ENCODE data around the gene SEMA4B.
"Not testable (repeated sequence)": the region's sequence is repeated elsewhere in the genome, so short reads cannot be mapped to it uniquely, and the experiment has no call there.

Gene SEMA4B

DNA sequence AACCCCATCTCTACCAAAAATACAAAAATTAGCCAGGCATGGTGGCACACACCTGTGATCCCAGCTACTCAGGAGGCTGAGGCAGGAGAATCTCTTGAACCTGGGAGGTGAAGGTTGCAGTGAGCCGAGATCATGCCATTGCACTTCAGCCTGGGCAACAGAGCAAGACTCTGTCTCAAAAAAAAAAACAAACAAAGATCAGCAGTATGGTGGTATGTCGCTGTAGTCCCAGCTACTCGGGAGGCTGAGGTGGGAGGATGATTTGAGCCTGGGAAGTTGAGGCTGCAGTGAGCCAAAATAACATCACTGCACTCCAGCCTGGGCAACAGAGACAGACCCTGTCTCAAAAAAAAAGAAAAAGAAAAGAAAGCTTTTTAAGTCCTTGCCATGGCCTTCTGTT, 36.9 kb upstream of the SEMA4B start:
- H3K27ac ChIP-seq (ENCODE audit: low read depth, low read length); H3K36me3 ChIP-seq (ENCODE audit: control insufficient read depth, insufficient read depth, low read length); H3K27me3 ChIP-seq (ENCODE audit: control insufficient read depth, insufficient read depth, low read length); H3K4me1 ChIP-seq (ENCODE audit: control insufficient read depth, insufficient read depth, low read length); H3K9me3 ChIP-seq (ENCODE audit: control insufficient read depth, insufficient read depth, low read length); H3K4me3 ChIP-seq (ENCODE audit: low read depth, low read length); H3K9ac ChIP-seq (ENCODE audit: low read depth, low read length): not testable (repeated sequence)

- H3K27ac ChIP-seq (ENCODE audit: low read depth, low read length): peak overlapping the region; percentile 7
- no peaks in the 10 kb centered on the region for H3K36me3 ChIP-seq (ENCODE audit: control insufficient read depth, insufficient read depth, low read length)
- H3K27me3 ChIP-seq (ENCODE audit: control insufficient read depth, insufficient read depth, low read length): no peaks in the 10 kb centered on the region
- no peak overlapping the region for H3K9ac ChIP-seq (ENCODE audit: low read depth, low read length)
- H3K9me3 ChIP-seq (ENCODE audit: control insufficient read depth, insufficient read depth, low read length): no peaks in the 10 kb centered on the region
- H3K4me3 ChIP-seq (ENCODE audit: low read depth, low read length): no peak overlapping the region
- H3K4me1 ChIP-seq (ENCODE audit: control insufficient read depth, insufficient read depth, low read length): peaks cover 6% of the 10 kb centered on the region; the same call in 1 of the 2 replicates
Observed at GRCh38 chr15:90165157-90165556, 36.0 kb upstream of the SEMA4B start.

DNA sequence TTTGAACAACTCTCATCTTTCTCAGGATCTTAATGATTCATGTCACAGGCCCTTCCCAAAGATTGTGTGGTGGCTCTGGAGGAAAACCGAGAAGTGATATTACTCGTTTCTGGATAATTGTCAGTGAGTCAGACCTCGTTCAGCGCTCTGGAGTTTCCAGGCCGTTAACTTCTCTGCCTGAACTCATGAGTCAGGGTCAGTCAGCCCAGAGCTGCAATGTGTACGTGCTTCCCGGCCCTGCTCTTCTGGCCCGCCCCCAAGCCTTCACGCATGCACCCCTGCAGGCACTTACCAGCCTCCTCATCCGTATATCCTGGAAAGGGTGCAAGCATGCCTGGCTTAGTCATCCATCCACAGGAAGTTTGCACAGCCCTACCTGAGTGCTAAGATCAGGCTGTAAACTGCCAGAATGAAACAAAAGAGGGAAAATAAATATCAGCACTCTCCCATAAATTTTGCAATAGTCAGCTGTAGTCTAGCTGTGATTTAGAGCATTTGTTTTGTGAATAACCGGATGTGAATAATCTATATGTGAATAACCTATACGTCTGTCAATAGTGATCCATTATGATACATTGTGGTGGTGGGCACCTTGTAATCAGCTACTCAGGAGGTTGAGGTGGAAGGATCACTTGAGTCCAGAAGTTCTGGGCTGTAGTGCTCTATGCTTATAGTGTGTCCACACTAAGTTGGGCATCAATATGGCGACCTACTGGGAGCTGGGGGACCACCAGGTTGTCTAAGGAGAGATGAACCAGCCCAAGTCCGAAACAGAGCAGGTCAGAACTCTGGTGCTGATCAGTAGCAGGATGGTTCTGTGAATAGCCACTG, 35.3 kb upstream of the SEMA4B start:
- no peak overlapping the region for H3K4me3 ChIP-seq (ENCODE audit: low read depth, low read length)
- H3K9me3 ChIP-seq (ENCODE audit: control insufficient read depth, insufficient read depth, low read length): no peaks in the 10 kb centered on the region
- H3K27me3 ChIP-seq (ENCODE audit: control insufficient read depth, insufficient read depth, low read length): no peaks in the 10 kb centered on the region
- no peak overlapping the region for H3K9ac ChIP-seq (ENCODE audit: low read depth, low read length)
- peaks cover 4% of the 10 kb centered on the region; the same call in 1 of the 2 replicates for H3K4me1 ChIP-seq (ENCODE audit: control insufficient read depth, insufficient read depth, low read length)
- peak overlapping the region; percentile 7 for H3K27ac ChIP-seq (ENCODE audit: low read depth, low read length)
- no peaks in the 10 kb centered on the region for H3K36me3 ChIP-seq (ENCODE audit: control insufficient read depth, insufficient read depth, low read length)

GRCh38 chr15:90167121-90167520, 34.0 kb upstream of the SEMA4B start:
- Histone ChIP-seq H3K9me3 (ENCODE audit: control insufficient read depth, insufficient read depth, low read length) (no peaks in the 10 kb centered on the region), H3K27me3 (ENCODE audit: control insufficient read depth, insufficient read depth, low read length) (no peaks in the 10 kb centered on the region), H3K4me3 (ENCODE audit: low read depth, low read length) (no peak overlapping the region), H3K36me3 (ENCODE audit: control insufficient read depth, insufficient read depth, low read length) (no peaks in the 10 kb centered on the region), H3K4me1 (ENCODE audit: control insufficient read depth, insufficient read depth, low read length) (no peaks in the 10 kb centered on the region), H3K9ac (ENCODE audit: low read depth, low read length) (no peak overlapping the region), H3K27ac (ENCODE audit: low read depth, low read length) (no peak overlapping the region)

DNA sequence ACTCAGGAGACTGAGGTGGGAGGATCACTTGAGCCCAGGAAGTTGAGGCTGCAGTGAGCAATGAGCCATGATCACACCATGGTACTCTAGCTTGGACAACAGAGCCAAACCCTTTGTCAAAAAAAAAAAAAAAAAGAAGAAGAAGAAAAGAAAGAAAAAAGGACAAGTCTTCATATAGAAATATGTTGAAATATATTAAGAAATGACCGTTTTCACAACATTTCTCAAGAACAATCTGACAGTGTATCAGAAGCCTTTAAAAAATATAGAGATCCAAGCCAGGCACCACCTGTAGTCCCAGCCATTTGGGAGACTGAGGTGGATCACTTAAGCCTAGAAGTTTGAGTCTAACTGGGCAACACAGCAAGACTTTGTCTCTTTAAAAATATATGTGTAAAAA, 29.5 kb upstream of the SEMA4B start:
- H3K9me3 ChIP-seq (ENCODE audit: control insufficient read depth, insufficient read depth, low read length): no peaks in the 10 kb centered on the region
- no peak overlapping the region for H3K9ac ChIP-seq (ENCODE audit: low read depth, low read length)
- H3K36me3 ChIP-seq (ENCODE audit: control insufficient read depth, insufficient read depth, low read length): no peaks in the 10 kb centered on the region
- H3K4me3 ChIP-seq (ENCODE audit: low read depth, low read length): no peak overlapping the region
- H3K27me3 ChIP-seq (ENCODE audit: control insufficient read depth, insufficient read depth, low read length): no peaks in the 10 kb centered on the region
- peaks cover 9% of the 10 kb centered on the region for H3K4me1 ChIP-seq (ENCODE audit: control insufficient read depth, insufficient read depth, low read length)
- H3K27ac ChIP-seq (ENCODE audit: low read depth, low read length): no peak overlapping the region

GRCh38 chr15:90173372-90173771, 27.8 kb upstream of the SEMA4B start:
- no peak overlapping the region for H3K27ac ChIP-seq (ENCODE audit: low read depth, low read length)
- H3K9ac ChIP-seq (ENCODE audit: low read depth, low read length): no peak overlapping the region
- no peaks in the 10 kb centered on the region for H3K9me3 ChIP-seq (ENCODE audit: control insufficient read depth, insufficient read depth, low read length)
- peaks cover 11% of the 10 kb centered on the region for H3K4me1 ChIP-seq (ENCODE audit: control insufficient read depth, insufficient read depth, low read length)
- H3K27me3 ChIP-seq (ENCODE audit: control insufficient read depth, insufficient read depth, low read length): no peaks in the 10 kb centered on the region
- no peak overlapping the region for H3K4me3 ChIP-seq (ENCODE audit: low read depth, low read length)
- no peaks in the 10 kb centered on the region for H3K36me3 ChIP-seq (ENCODE audit: control insufficient read depth, insufficient read depth, low read length)

- H3K9me3 ChIP-seq (ENCODE audit: control insufficient read depth, insufficient read depth, low read length): no peaks in the 10 kb centered on the region
- H3K27me3 ChIP-seq (ENCODE audit: control insufficient read depth, insufficient read depth, low read length): no peaks in the 10 kb centered on the region
- peaks cover 11% of the 10 kb centered on the region for H3K4me1 ChIP-seq (ENCODE audit: control insufficient read depth, insufficient read depth, low read length)
- no peaks in the 10 kb centered on the region for H3K36me3 ChIP-seq (ENCODE audit: control insufficient read depth, insufficient read depth, low read length)
- H3K9ac ChIP-seq (ENCODE audit: low read depth, low read length): no peak overlapping the region
- H3K4me3 ChIP-seq (ENCODE audit: low read depth, low read length): no peak overlapping the region
- no peak overlapping the region for H3K27ac ChIP-seq (ENCODE audit: low read depth, low read length)
Observed at GRCh38 chr15:90174140-90174875, 26.8 kb upstream of the SEMA4B start.

DNA sequence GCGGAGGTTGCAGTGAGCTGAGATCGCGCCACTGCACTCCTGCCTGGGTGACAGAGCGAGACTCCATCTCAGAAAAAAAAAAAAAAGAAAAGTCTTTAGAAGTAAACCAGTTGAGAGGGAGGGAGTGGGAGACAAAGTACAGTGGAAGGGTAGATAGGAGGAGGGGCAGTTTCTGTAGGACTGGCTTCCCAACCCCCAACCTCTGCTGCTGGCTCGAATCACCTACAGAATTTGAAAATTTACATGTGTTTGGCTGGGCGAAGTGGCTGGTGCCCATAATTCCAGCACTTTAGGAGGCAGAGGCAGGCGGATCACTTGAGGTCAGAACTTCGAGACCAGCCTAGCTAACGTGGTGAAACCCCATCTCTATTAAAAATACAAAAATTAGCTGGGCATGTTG, 24.1 kb upstream of the SEMA4B start:
- no peak overlapping the region for H3K9ac ChIP-seq (ENCODE audit: low read depth, low read length)
- no peak overlapping the region for H3K4me3 ChIP-seq (ENCODE audit: low read depth, low read length)
- no peak overlapping the region for H3K27ac ChIP-seq (ENCODE audit: low read depth, low read length)
- H3K9me3 ChIP-seq (ENCODE audit: control insufficient read depth, insufficient read depth, low read length): no peaks in the 10 kb centered on the region
- H3K27me3 ChIP-seq (ENCODE audit: control insufficient read depth, insufficient read depth, low read length): no peaks in the 10 kb centered on the region
- H3K4me1 ChIP-seq (ENCODE audit: control insufficient read depth, insufficient read depth, low read length): peaks cover 11% of the 10 kb centered on the region
- no peaks in the 10 kb centered on the region for H3K36me3 ChIP-seq (ENCODE audit: control insufficient read depth, insufficient read depth, low read length)

- H3K27ac ChIP-seq (ENCODE audit: low read depth, low read length): no peak overlapping the region
- no peak overlapping the region for H3K9ac ChIP-seq (ENCODE audit: low read depth, low read length)
- H3K9me3 ChIP-seq (ENCODE audit: control insufficient read depth, insufficient read depth, low read length): no peaks in the 10 kb centered on the region
- no peaks in the 10 kb centered on the region for H3K27me3 ChIP-seq (ENCODE audit: control insufficient read depth, insufficient read depth, low read length)
- no peak overlapping the region for H3K4me3 ChIP-seq (ENCODE audit: low read depth, low read length)
- H3K4me1 ChIP-seq (ENCODE audit: control insufficient read depth, insufficient read depth, low read length): peaks cover 11% of the 10 kb centered on the region
- no peaks in the 10 kb centered on the region for H3K36me3 ChIP-seq (ENCODE audit: control insufficient read depth, insufficient read depth, low read length)
Observed at GRCh38 chr15:90178468-90179435, 22.4 kb upstream of the SEMA4B start.

DNA sequence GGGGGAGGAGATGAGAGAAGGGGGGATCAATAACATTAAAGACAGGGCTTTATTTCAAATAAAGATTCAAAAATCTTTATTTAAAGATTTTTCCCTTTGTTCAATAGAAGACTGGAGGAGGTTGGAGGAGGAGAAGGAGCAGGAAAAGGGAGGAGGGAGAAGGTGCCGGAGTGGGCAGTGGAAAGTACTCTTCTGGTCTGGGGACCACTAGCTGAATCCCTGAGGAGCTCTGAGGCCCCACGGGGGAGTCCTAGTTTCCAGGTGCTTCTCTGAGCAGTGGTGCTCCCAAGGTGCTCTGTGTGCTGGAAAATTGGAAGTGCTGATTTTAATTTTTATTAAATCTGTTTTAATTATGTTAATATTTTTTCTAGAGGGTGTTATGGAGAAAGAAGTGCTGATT, 19.4 kb upstream of the SEMA4B start:
- H3K9me3 ChIP-seq (ENCODE audit: control insufficient read depth, insufficient read depth, low read length): no peaks in the 10 kb centered on the region
- no peak overlapping the region for H3K4me3 ChIP-seq (ENCODE audit: low read depth, low read length)
- H3K27ac ChIP-seq (ENCODE audit: low read depth, low read length): no peak overlapping the region
- H3K27me3 ChIP-seq (ENCODE audit: control insufficient read depth, insufficient read depth, low read length): no peaks in the 10 kb centered on the region
- peaks cover 10% of the 10 kb centered on the region for H3K4me1 ChIP-seq (ENCODE audit: control insufficient read depth, insufficient read depth, low read length)
- H3K36me3 ChIP-seq (ENCODE audit: control insufficient read depth, insufficient read depth, low read length): no peaks in the 10 kb centered on the region
- H3K9ac ChIP-seq (ENCODE audit: low read depth, low read length): no peak overlapping the region
